Measurements from ENCODE around the gene CACYBP. TPM values are rescaled to one million over a fixed set of nuclear protein-coding genes. Genes with fewer than 3 reads are reported as not detected.
A peak's percentile ranks its signal among the peaks of the same experiment; 100 is the strongest.

CACYBP gene
- total RNA-seq, 3 donors from 2014 or later = 288 to 331 (median 317) TPM

DNA sequence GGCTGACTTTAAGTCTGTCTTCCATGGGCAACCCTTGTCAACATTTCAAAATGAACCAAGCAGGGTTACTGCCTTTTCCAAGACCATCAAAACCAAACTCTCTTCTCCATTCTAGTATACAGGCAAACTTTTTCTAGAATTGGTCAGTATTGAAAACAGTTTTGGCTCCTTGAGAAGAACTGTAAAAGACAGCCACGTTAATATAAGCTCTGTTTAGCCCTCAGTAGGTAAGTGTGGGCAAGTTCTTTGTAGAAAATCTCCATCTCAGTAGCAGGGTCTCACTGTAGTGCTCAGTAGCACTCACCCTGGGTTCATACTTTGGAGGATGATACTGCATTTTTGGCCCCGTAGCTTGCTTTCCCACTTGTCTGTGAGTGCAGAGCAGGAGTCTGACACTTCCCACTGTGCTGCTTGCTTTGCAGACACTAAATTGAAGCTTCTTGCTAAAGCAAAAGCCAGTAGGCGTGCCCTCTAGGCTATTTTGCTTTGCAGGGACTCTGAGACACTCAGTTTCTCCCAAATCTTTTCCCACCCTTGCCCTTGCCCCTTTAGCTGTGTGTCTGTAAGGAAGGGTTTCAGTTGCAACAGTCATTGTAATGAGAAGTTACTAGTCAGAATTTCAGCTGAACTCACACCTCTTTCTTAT lies 34.3 kb upstream of the CACYBP start:
- DNase-seq (no peak), ATAC-seq (no peak)
- Mint-ChIP-seq H3K27me3 (ENCODE audit: low read depth) (no peaks in the 10 kb centered on the region), H3K36me3 (ENCODE audit: insufficient read depth) (peaks cover 3% of the 10 kb centered on the region), H3K9me3 (no peaks in the 10 kb centered on the region), H3K4me1 (ENCODE audit: low read depth) (peaks cover 68% of the 10 kb centered on the region), H3K4me3 (peak overlapping the region; percentile 83)

- Mint-ChIP-seq H3K4me3 (peak overlapping the region; percentile 83), H3K36me3 (ENCODE audit: insufficient read depth) (peaks cover 3% of the 10 kb centered on the region), H3K27me3 (ENCODE audit: low read depth) (no peaks in the 10 kb centered on the region), H3K4me1 (ENCODE audit: low read depth) (peaks cover 69% of the 10 kb centered on the region), H3K9me3 (no peaks in the 10 kb centered on the region)
- no peak for ATAC-seq
- DNase-seq = no peak
These were observed 33.7 kb upstream of the CACYBP start for GRCh38 chr1:174966008-174966572.

- DNase-seq (no peak), ATAC-seq (no peak)
- no peaks in the 10 kb centered on the region for H3K27me3 Mint-ChIP-seq (ENCODE audit: low read depth)
- H3K36me3 Mint-ChIP-seq (ENCODE audit: insufficient read depth) = peaks cover 8% of the 10 kb centered on the region
- H3K4me3 Mint-ChIP-seq = peak overlapping the region; percentile 70
- H3K4me1 Mint-ChIP-seq (ENCODE audit: low read depth) = peaks cover 83% of the 10 kb centered on the region
- H3K9me3 Mint-ChIP-seq = no peaks in the 10 kb centered on the region
These were observed 31.7 kb upstream of the CACYBP start for GRCh38 chr1:174967845-174968705.

- peaks cover 76% of the 10 kb centered on the region for H3K4me1 Mint-ChIP-seq (ENCODE audit: low read depth)
- peak overlapping the region; percentile 70 for H3K4me3 Mint-ChIP-seq
- H3K9me3 Mint-ChIP-seq = no peaks in the 10 kb centered on the region
- DNase-seq (no peak), ATAC-seq (peak; percentile 60 to 70)
- peaks cover 10% of the 10 kb centered on the region for H3K36me3 Mint-ChIP-seq (ENCODE audit: insufficient read depth)
- no peaks in the 10 kb centered on the region for H3K27me3 Mint-ChIP-seq (ENCODE audit: low read depth)
These were observed 30.9 kb upstream of the CACYBP start for GRCh38 chr1:174968750-174969244.

DNA sequence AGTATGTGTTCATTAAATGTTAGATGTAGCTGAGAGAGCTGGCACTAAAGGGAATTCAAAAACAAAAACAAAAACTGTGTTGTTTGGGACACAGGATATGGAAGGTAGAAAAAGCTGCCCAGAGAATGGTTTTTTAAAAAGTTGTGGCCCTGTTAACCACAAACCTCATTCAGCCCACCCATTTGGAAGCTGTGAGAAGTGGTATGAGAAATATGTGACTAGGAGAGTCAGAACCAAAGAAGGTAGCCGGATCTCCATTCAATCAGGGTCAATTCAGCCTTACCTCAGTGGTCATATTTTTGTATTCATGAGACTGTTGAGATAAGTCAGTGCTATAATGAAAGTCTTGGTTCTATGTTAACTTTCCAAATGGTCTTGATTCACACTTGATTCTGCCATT lies 29.8 kb upstream of the CACYBP start:
- Mint-ChIP-seq H3K27me3 (ENCODE audit: low read depth) (no peaks in the 10 kb centered on the region), H3K4me3 (peak overlapping the region; percentile 70), H3K9me3 (no peaks in the 10 kb centered on the region), H3K4me1 (ENCODE audit: low read depth) (peaks cover 70% of the 10 kb centered on the region), H3K36me3 (ENCODE audit: insufficient read depth) (peaks cover 18% of the 10 kb centered on the region)
- DNase-seq (no peak), ATAC-seq (peak in 1 of 2 donors; percentile 21)

DNA sequence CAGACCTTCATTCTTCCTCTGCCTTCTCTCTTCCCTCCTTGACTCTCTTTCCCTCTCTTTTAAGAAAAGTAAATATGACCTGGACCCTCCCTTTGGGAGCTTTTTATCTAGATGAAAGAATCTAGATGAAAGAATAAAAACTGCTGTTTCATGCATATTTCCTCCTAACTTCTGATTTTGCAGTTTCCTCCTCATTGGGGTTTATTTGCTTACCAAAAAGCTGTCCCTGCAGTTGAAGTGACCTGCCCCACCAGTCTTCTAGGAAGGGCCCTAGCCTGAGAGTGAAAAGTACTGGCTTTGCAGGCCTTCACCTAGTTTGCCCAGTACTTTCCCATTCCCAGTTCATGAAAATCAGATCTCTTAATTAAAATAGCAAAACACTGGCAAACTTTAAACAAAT lies 28.3 kb upstream of the CACYBP start:
- no peak for ATAC-seq
- H3K4me3 Mint-ChIP-seq = peak overlapping the region; percentile 19
- H3K27me3 Mint-ChIP-seq (ENCODE audit: low read depth) = no peaks in the 10 kb centered on the region
- peaks cover 31% of the 10 kb centered on the region for H3K36me3 Mint-ChIP-seq (ENCODE audit: insufficient read depth)
- no peak for DNase-seq
- H3K9me3 Mint-ChIP-seq = no peaks in the 10 kb centered on the region
- peaks cover 69% of the 10 kb centered on the region for H3K4me1 Mint-ChIP-seq (ENCODE audit: low read depth)

GRCh38 chr1:174971902-174972301 lies 27.8 kb upstream of the CACYBP start:
- no peak for ATAC-seq
- H3K4me3 Mint-ChIP-seq = no peak overlapping the region
- peaks cover 72% of the 10 kb centered on the region for H3K4me1 Mint-ChIP-seq (ENCODE audit: low read depth)
- H3K27me3 Mint-ChIP-seq (ENCODE audit: low read depth) = no peaks in the 10 kb centered on the region
- H3K9me3 Mint-ChIP-seq = no peaks in the 10 kb centered on the region
- DNase-seq = no peak
- peaks cover 36% of the 10 kb centered on the region for H3K36me3 Mint-ChIP-seq (ENCODE audit: insufficient read depth)

GRCh38 chr1:174974711-174975119 lies 25.0 kb upstream of the CACYBP start:
- Mint-ChIP-seq H3K9me3 (no peaks in the 10 kb centered on the region), H3K4me1 (ENCODE audit: low read depth) (peaks cover 59% of the 10 kb centered on the region), H3K27me3 (ENCODE audit: low read depth) (no peaks in the 10 kb centered on the region), H3K4me3 (no peak overlapping the region), H3K36me3 (ENCODE audit: insufficient read depth) (peaks cover 48% of the 10 kb centered on the region)
- DNase-seq = no peak
- no peak for ATAC-seq

DNA sequence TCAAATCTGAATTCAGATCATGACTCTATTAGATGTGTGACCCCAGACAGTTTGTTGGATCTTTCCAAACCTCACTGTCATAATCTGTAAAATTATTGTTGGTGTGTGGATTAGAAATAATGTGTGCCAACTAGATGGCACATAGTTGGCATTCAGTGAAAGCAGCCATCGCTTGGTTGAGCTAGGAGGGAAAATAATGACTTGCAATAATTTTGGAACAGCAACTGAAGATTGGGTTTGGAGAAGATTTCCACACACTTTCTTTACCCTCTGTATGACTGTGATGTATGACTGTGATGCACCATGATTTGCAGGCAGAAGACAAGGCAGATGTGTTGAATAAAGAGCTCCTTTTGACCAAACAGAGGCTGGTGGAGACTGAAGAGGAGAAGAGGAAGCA lies 24.0 kb upstream of the CACYBP start:
- peaks cover 51% of the 10 kb centered on the region for H3K36me3 Mint-ChIP-seq (ENCODE audit: insufficient read depth)
- no peaks in the 10 kb centered on the region for H3K27me3 Mint-ChIP-seq (ENCODE audit: low read depth)
- no peak for DNase-seq
- H3K4me1 Mint-ChIP-seq (ENCODE audit: low read depth) = peaks cover 56% of the 10 kb centered on the region
- no peak overlapping the region for H3K4me3 Mint-ChIP-seq
- no peak for ATAC-seq
- no peaks in the 10 kb centered on the region for H3K9me3 Mint-ChIP-seq

DNA sequence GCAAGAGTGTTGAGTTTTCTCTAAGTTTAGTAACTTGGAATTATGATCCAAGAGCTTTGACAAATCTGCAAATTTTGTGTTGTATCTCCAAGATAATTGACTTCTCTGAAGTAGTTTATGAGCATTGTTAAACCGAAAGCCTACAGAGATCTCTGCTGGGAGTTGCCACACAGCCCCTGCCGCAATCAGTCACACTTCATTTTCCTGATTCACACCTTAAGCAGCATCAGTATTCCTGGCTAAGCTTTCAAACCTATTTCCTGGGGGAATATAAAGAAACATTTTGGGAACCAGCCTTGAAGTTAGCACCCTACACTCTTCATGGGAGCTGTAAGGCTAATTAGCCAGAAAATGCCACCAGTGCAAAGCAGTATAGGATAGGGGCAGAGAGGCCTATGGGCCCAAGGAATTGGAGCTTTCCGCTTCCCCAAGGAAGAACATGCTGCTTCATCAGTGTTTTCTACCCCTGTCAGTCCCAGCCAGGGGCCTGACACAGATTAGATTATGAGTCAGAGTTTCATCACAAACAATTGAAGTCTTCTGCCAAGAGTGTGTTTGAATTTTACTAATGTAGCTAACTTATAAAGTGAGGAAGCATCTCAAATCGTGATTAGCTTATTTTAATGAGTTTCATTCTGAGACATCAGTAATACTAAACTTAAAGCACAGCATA lies 23.2 kb upstream of the CACYBP start:
- H3K27me3 Mint-ChIP-seq (ENCODE audit: low read depth) = no peaks in the 10 kb centered on the region
- DNase-seq (no peak), ATAC-seq (peak; percentile 82 to 86)
- no peaks in the 10 kb centered on the region for H3K9me3 Mint-ChIP-seq
- peaks cover 53% of the 10 kb centered on the region for H3K36me3 Mint-ChIP-seq (ENCODE audit: insufficient read depth)
- no peak overlapping the region for H3K4me3 Mint-ChIP-seq
- H3K4me1 Mint-ChIP-seq (ENCODE audit: low read depth) = peaks cover 53% of the 10 kb centered on the region

- ATAC-seq = peak in 1 of 2 donors; percentile 62
- Mint-ChIP-seq H3K4me3 (no peak overlapping the region), H3K9me3 (no peaks in the 10 kb centered on the region), H3K27me3 (ENCODE audit: low read depth) (no peaks in the 10 kb centered on the region), H3K36me3 (ENCODE audit: insufficient read depth) (peaks cover 44% of the 10 kb centered on the region), H3K4me1 (ENCODE audit: low read depth) (peaks cover 22% of the 10 kb centered on the region)
- peak; percentile 29 for DNase-seq
These were observed 16.6 kb upstream of the CACYBP start for GRCh38 chr1:174982971-174983689.

DNA sequence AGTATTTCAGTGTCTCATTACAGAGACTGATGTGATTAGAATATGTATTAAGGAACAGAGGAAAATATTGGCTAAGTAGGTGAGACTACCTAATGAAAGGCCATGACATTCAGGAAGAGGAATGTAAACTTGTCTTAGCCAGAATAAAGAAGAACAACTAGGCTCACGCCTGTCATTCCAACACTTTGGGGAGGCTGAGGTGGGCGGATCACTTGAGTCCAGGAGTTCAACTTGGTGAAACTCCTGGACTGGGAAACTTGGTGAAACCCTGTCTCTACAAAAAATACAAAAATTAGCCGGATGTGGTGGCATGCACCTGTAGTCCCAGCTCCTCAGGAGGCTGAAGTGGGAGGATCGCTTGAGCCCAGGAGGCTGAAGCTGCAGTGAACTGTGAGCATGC lies 14.8 kb upstream of the CACYBP start:
- H3K27me3 Mint-ChIP-seq (ENCODE audit: low read depth) = no peaks in the 10 kb centered on the region
- H3K36me3 Mint-ChIP-seq (ENCODE audit: insufficient read depth) = peaks cover 48% of the 10 kb centered on the region
- ATAC-seq (no peak), DNase-seq (no peak)
- no peaks in the 10 kb centered on the region for H3K9me3 Mint-ChIP-seq
- H3K4me1 Mint-ChIP-seq (ENCODE audit: low read depth) = peaks cover 35% of the 10 kb centered on the region
- no peak overlapping the region for H3K4me3 Mint-ChIP-seq

DNA sequence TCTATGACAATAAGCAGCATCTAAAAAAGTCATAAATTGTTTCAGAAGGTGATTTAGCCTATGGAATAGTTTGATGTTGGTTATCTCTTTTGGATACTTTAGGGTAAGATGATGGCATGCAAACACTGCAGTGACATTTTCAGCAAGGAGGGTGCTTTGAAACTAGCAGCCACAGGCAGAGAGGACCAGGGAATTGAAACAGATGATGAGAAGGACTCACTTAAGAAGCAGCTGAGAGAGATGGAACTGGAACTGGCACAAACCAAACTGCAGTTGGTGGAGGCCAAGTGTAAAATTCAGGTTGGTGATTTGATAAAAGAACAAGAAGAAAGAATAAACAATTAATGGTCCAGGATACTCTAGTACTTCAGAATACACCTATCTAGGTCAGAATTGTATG lies 11.2 kb upstream of the CACYBP start:
- Mint-ChIP-seq H3K9me3 (no peaks in the 10 kb centered on the region), H3K27me3 (ENCODE audit: low read depth) (no peaks in the 10 kb centered on the region), H3K4me3 (no peak overlapping the region), H3K36me3 (ENCODE audit: insufficient read depth) (peaks cover 22% of the 10 kb centered on the region), H3K4me1 (ENCODE audit: low read depth) (peaks cover 33% of the 10 kb centered on the region)
- DNase-seq = no peak
- ATAC-seq = no peak

DNA sequence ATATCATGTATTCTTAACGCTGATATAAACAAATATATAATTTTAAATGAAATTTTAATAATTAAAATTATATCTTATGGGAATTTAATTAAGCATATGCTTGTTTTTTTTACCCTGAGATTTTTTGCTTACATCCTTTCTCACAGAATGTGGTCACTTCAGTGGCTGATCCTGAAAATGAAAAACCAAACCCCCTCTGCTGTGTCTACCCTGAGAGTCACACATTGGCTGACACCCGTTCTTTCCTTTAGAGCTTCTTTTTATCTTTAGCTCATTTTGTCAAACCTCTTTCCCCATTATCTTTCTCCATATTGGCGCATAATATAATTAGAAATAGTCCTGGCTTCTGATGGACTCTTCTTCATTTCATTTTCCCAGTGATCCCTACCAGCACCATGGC lies 10.8 kb upstream of the CACYBP start:
- Mint-ChIP-seq H3K36me3 (ENCODE audit: insufficient read depth) (peaks cover 20% of the 10 kb centered on the region), H3K4me3 (peak overlapping the region; percentile 39), H3K9me3 (no peaks in the 10 kb centered on the region), H3K27me3 (ENCODE audit: low read depth) (no peaks in the 10 kb centered on the region), H3K4me1 (ENCODE audit: low read depth) (peaks cover 33% of the 10 kb centered on the region)
- DNase-seq (no peak), ATAC-seq (no peak)
